Erythroblast (primary cell): ENCODE data around the gene SLC35D2.

ENCODE experiments used
- GATA1 ChIP-seq: IDR thresholded peaks from 2 replicates; pipeline ENCODE4 v1.6.1; 2011; ENCODE audit warnings: low read depth, mild to moderate bottlenecking, control low read depth, low read length, moderate library complexity
- POLR2A ChIP-seq: IDR thresholded peaks from 2 replicates; pipeline ENCODE4 v1.6.1; 2011; ENCODE audit warnings: mild to moderate bottlenecking, low read length

DNA sequence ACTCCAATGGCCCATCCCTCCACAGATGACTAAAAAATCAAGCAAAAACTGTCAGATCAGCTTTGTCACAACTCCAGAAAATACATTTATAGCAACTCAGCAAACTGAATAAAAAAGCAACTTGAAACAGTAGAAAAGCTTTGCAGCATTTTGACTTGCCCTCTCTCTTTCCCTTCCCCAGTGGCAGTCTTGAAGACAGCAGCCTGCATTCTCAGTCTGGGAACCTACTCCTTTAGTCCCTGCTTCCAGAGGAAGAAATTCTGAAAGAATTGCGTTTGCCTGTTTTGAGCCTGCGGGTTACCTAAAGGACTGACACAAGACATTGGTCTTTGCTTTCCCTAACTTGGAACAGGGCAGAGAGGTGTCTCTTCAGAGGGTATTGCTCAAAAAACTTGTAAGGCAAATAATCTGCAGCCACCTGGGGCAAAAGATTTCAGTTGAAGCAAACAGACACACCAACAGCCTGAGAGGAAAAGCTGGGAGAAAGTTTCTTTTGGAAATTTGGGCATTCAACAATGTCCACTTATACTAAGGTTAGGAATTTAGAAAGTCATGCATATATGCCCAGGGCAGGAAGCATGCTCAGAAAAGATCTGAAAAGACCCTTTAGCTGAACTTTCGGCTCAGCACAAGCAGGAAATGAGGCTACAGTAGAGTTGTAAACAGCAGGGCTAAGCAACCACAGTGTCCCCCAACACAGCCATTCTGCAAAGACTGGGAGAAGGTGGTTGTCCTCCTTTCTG, 15.2 kb upstream of the SLC35D2 start:
- no peak for TF ChIP-seq POLR2A
- no peak for TF ChIP-seq GATA1
